Calu3 (cell line): Measurements from ENCODE around the gene PLCG2. TPM values are rescaled to one million over a fixed set of nuclear protein-coding genes. Genes with fewer than 3 reads are reported as not detected.
"Not testable (repeated sequence)": the region's sequence is repeated elsewhere in the genome, so short reads cannot be mapped to it uniquely, and the experiment has no call there.

ENCODE experiments used
- BruUV-seq: library from RNA; stranded (reverse); fragments of 400-500 nt; replicated peaks from 2 replicates; lab custom pipeline; 2021; lab: Mats Ljungman, UMichigan
- CTCF ChIA-PET: fragments of 300-600 bp; sonication (Branson Sonifier 250); formaldehyde crosslinking; loops from one replicate; lab custom pipeline; 2022; ENCODE audit warnings: antibody characterized with exemption; lab: Charles Lee
- DNase-seq: peaks from one replicate; pipeline ENCODE4 v3.0.0; 2022
- H3K27ac Mint-ChIP-seq: one replicate; pipeline ENCODE4 v1.8.0; 2022; ENCODE audit warnings: mixed read lengths; ENCODE audit not compliant: unreplicated experiment
- H3K27me3 Mint-ChIP-seq: one replicate; pipeline ENCODE4 v1.8.0; 2022; ENCODE audit warnings: mixed read lengths; ENCODE audit not compliant: unreplicated experiment
- H3K36me3 Mint-ChIP-seq: one replicate; pipeline ENCODE4 v1.8.0; 2022; ENCODE audit warnings: mild to moderate bottlenecking, moderate library complexity, mixed read lengths; ENCODE audit not compliant: insufficient read depth, unreplicated experiment
- H3K4me1 Mint-ChIP-seq: one replicate; pipeline ENCODE4 v1.8.0; 2022; ENCODE audit warnings: mild to moderate bottlenecking, low read depth, mixed read lengths; ENCODE audit not compliant: unreplicated experiment
- H3K4me3 Mint-ChIP-seq: one replicate; pipeline ENCODE4 v1.8.0; 2022; ENCODE audit warnings: mild to moderate bottlenecking, low read depth, moderate library complexity, mixed read lengths; ENCODE audit not compliant: unreplicated experiment
- H3K9me3 Mint-ChIP-seq: one replicate; pipeline ENCODE4 v1.8.0; 2022; ENCODE audit warnings: low read depth, mixed read lengths; ENCODE audit not compliant: unreplicated experiment
- CTCF ChIP-seq: fragments of 200-600 bp; IDR thresholded peaks from one replicate; pipeline ENCODE4 v1.8.0; 2022; ENCODE audit warnings: antibody characterized with exemption; ENCODE audit not compliant: unreplicated experiment
- intact Hi-C: fragments of 100-400 bp; cut with micrococcal nuclease; formaldehyde crosslinking; loops from one replicate; pipeline ENCODE4 v1.10.0; 2022; ENCODE audit not compliant: unreplicated experiment
- total RNA-seq: library from RNA; stranded (reverse); gene quantifications from 2 replicates; pipeline ENCODE4 v1.2.3, GENCODE V29; 2022

The PLCG2 gene
- total RNA-seq, 1 experiment from 2014 or later, result 3.4 TPM

- Mint-ChIP-seq H3K27ac (no peak overlapping the region), H3K27me3 (peaks cover 55% of the 10 kb centered on the region), H3K9me3 (no peaks in the 10 kb centered on the region), H3K4me3 (no peak overlapping the region), H3K36me3 (no peaks in the 10 kb centered on the region), H3K4me1 (peaks cover 7% of the 10 kb centered on the region)
- no peak for TF ChIP-seq CTCF
- CTCF ChIA-PET, result interaction anchor here (0.6 kb wide), 1 partner anchor 79 kb away, joined by 3 read pairs; no protein-coding TSS in a partner anchor
- BruUV-seq, result no TSS peak
- no peak for DNase-seq
- intact Hi-C loops, result no loop called here
Observed at GRCh38 chr16:81929841-81930240, 150.8 kb downstream of the PLCG2 start.

GRCh38 chr16:81931927-81932326 lies 152.8 kb downstream of the PLCG2 start:
- no TSS peak for BruUV-seq
- Mint-ChIP-seq H3K4me3 (no peak overlapping the region), H3K4me1 (peaks cover 7% of the 10 kb centered on the region), H3K36me3 (no peaks in the 10 kb centered on the region), H3K27me3 (peaks cover 56% of the 10 kb centered on the region), H3K9me3 (no peaks in the 10 kb centered on the region), H3K27ac (no peak overlapping the region)
- no peak for TF ChIP-seq CTCF
- CTCF ChIA-PET, result no interaction called here
- DNase-seq, result no peak
- intact Hi-C loops, result no loop called here

- no peak for DNase-seq
- no peaks in the 10 kb centered on the region for H3K9me3 Mint-ChIP-seq
- no peaks in the 10 kb centered on the region for H3K36me3 Mint-ChIP-seq
- no TSS peak for BruUV-seq
- H3K27ac Mint-ChIP-seq, result no peak overlapping the region
- no peak for TF ChIP-seq CTCF
- H3K27me3 Mint-ChIP-seq, result peaks cover 54% of the 10 kb centered on the region
- intact Hi-C loops, result no loop called here
- H3K4me3 Mint-ChIP-seq, result no peak overlapping the region
- CTCF ChIA-PET, result interaction anchor here (1.0 kb wide), 1 partner anchor 298 kb away, joined by 3 read pairs; no protein-coding TSS in a partner anchor
- peaks cover 7% of the 10 kb centered on the region for H3K4me1 Mint-ChIP-seq
Observed at GRCh38 chr16:81932668-81933067, 153.6 kb downstream of the PLCG2 start.

GRCh38 chr16:81933361-81933760 lies 154.3 kb downstream of the PLCG2 start:
- CTCF ChIA-PET, result interaction anchor here (0.5 to 1.0 kb wide), 3 partner anchors 42 to 748 kb away, joined by 3 read pairs; no protein-coding TSS in a partner anchor
- H3K4me3 Mint-ChIP-seq, result no peak overlapping the region
- TF ChIP-seq CTCF, result no peak
- H3K4me1 Mint-ChIP-seq, result peaks cover 7% of the 10 kb centered on the region
- no peak for DNase-seq
- H3K27ac Mint-ChIP-seq, result no peak overlapping the region
- intact Hi-C loops, result no loop called here
- peaks cover 54% of the 10 kb centered on the region for H3K27me3 Mint-ChIP-seq
- no peaks in the 10 kb centered on the region for H3K9me3 Mint-ChIP-seq
- no TSS peak for BruUV-seq
- H3K36me3 Mint-ChIP-seq, result no peaks in the 10 kb centered on the region

- H3K36me3 Mint-ChIP-seq, BruUV-seq, H3K27ac Mint-ChIP-seq, DNase-seq, H3K4me3 Mint-ChIP-seq, intact Hi-C loops, H3K4me1 Mint-ChIP-seq, H3K9me3 Mint-ChIP-seq: not testable (repeated sequence)
- peaks cover 54% of the 10 kb centered on the region for H3K27me3 Mint-ChIP-seq
- CTCF ChIA-PET, result interaction anchor here (0.7 kb wide), 1 partner anchor 63 kb away, joined by 3 read pairs; no protein-coding TSS in a partner anchor
Observed at GRCh38 chr16:81934711-81935110, 155.6 kb downstream of the PLCG2 start.
